SU-DHL-6 (cell line): ENCODE measurements around the gene RPL12.

ENCODE experiments used
- EZH2phosphoT487 ChIP-seq: fragments of 200-600 bp; sonication (generic), shearing (Covaris generic); conservative IDR thresholded peaks from 2 replicates; pipeline ENCODE4 v1.6.1; 2018; ENCODE audit warnings: mild to moderate bottlenecking, antibody characterized with exemption, low read length, moderate library complexity, mixed read lengths
- TF ChIP-seq, protein P1 (sequence below): fragments of 200-600 bp; sonication (generic); IDR thresholded peaks from one replicate; pipeline ENCODE4 v1.5.1; 2017; ENCODE audit warnings: antibody characterized with exemption, mild to moderate bottlenecking, low read length, moderate library complexity; ENCODE audit not compliant: insufficient read depth, poor library complexity, severe bottlenecking

DNA sequence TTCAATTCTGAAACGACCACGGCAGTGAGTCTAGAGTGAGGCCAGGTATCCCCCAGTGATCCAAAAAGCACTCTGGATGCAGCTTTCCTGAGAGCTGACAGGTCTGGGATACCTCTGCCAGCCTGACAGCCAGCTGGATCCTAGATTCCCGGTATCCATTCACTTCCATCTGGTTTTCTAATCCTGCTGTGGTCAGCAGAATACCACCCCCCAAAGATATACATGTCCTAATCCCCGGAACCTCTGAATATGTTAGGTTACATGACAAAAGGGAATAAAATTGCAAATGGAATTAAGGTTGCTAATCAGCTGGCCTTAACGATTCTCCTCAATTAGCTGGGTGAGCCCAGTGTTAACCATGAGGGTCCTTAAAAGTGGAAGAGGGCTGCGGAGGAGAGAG lies 28.4 kb downstream of the RPL12 start:
- TF ChIP-seq, protein P1, sequence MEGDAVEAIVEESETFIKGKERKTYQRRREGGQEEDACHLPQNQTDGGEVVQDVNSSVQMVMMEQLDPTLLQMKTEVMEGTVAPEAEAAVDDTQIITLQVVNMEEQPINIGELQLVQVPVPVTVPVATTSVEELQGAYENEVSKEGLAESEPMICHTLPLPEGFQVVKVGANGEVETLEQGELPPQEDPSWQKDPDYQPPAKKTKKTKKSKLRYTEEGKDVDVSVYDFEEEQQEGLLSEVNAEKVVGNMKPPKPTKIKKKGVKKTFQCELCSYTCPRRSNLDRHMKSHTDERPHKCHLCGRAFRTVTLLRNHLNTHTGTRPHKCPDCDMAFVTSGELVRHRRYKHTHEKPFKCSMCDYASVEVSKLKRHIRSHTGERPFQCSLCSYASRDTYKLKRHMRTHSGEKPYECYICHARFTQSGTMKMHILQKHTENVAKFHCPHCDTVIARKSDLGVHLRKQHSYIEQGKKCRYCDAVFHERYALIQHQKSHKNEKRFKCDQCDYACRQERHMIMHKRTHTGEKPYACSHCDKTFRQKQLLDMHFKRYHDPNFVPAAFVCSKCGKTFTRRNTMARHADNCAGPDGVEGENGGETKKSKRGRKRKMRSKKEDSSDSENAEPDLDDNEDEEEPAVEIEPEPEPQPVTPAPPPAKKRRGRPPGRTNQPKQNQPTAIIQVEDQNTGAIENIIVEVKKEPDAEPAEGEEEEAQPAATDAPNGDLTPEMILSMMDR, result no peak
- no peak for TF ChIP-seq EZH2phosphoT487
